Astrocyte (in vitro differentiated cells and primary cell): ENCODE results near the gene ELAPOR2. TPM values are rescaled to one million over a fixed set of nuclear protein-coding genes. Genes with fewer than 3 reads are reported as not detected.
A peak's percentile ranks its signal among the peaks of the same experiment; 100 is the strongest.

Experiments
- DNase-seq: peaks from one replicate; pipeline ENCODE4 v3.0.0-alpha.2; 2010; ENCODE audit warnings: low read depth
- FAIRE-seq: peaks from 2 replicates; lab custom pipeline; 2011; peaks lifted over from hg19 to GRCh38; lab: Jason Lieb, UNC
- H2AFZ ChIP-seq: 2 replicates; pipeline ENCODE4 v1.6.0; 2012; ENCODE audit warnings: low read depth, low read length, inconsistent platforms
- H3K27ac ChIP-seq: 2 replicates; pipeline ENCODE4 v1.5.1; 2011; ENCODE audit warnings: low read depth, low read length, inconsistent platforms
- H3K27me3 ChIP-seq: 2 replicates; pipeline ENCODE4 v1.6.0; 2011; ENCODE audit warnings: low read length, inconsistent platforms; ENCODE audit not compliant: insufficient read depth
- H3K36me3 ChIP-seq: 2 replicates; pipeline ENCODE4 v1.5.1; 2011; ENCODE audit warnings: low read length, inconsistent platforms; ENCODE audit not compliant: insufficient read depth
- H3K4me1 ChIP-seq: 2 replicates; pipeline ENCODE4 v1.5.1; 2011; ENCODE audit warnings: low read length, inconsistent platforms; ENCODE audit not compliant: insufficient read depth
- H3K4me2 ChIP-seq: 2 replicates; pipeline ENCODE4 v1.6.0; 2012; ENCODE audit warnings: low read length, inconsistent platforms
- H3K4me3 ChIP-seq: 2 replicates; pipeline ENCODE4 v1.5.1; 2011; ENCODE audit warnings: low read depth, mild to moderate bottlenecking, low read length, inconsistent platforms; ENCODE audit not compliant: insufficient read depth
- H3K79me2 ChIP-seq: 2 replicates; pipeline ENCODE4 v1.6.0; 2012; ENCODE audit warnings: mild to moderate bottlenecking, low read length, inconsistent platforms; ENCODE audit not compliant: insufficient read depth
- H3K9ac ChIP-seq: 2 replicates; pipeline ENCODE4 v1.6.0; 2012; ENCODE audit warnings: mild to moderate bottlenecking, low read length, inconsistent platforms
- H3K9me3 ChIP-seq: 2 replicates; pipeline ENCODE4 v1.5.1; 2012; ENCODE audit warnings: low read depth, mild to moderate bottlenecking, low read length, inconsistent platforms; ENCODE audit not compliant: insufficient read depth
- H4K20me1 ChIP-seq: 2 replicates; pipeline ENCODE4 v1.6.0; 2012; ENCODE audit warnings: low read length, inconsistent platforms; ENCODE audit not compliant: insufficient read depth
- H3K27ac Mint-ChIP-seq: one replicate; pipeline ENCODE4 v1.8.0; 2021; ENCODE audit warnings: mild to moderate bottlenecking, mixed read lengths; ENCODE audit not compliant: unreplicated experiment
- H3K27me3 Mint-ChIP-seq: one replicate; pipeline ENCODE4 v1.8.0; 2021; ENCODE audit warnings: low read depth, mixed read lengths; ENCODE audit not compliant: unreplicated experiment
- H3K36me3 Mint-ChIP-seq: one replicate; pipeline ENCODE4 v1.8.0; 2021; ENCODE audit warnings: low read depth, mixed read lengths; ENCODE audit not compliant: unreplicated experiment
- H3K4me1 Mint-ChIP-seq: one replicate; pipeline ENCODE4 v1.8.0; 2021; ENCODE audit warnings: low read depth, mixed read lengths; ENCODE audit not compliant: unreplicated experiment
- H3K4me3 Mint-ChIP-seq: one replicate; pipeline ENCODE4 v1.8.0; 2021; ENCODE audit warnings: mild to moderate bottlenecking, moderate library complexity, mixed read lengths; ENCODE audit not compliant: unreplicated experiment
- H3K9me3 Mint-ChIP-seq: one replicate; pipeline ENCODE4 v1.8.0; 2021; ENCODE audit warnings: mild to moderate bottlenecking, mixed read lengths; ENCODE audit not compliant: unreplicated experiment
- CTCF ChIP-seq: IDR thresholded peaks from 2 replicates; pipeline ENCODE4 v1.5.1; 2011; ENCODE audit warnings: low read depth, mild to moderate bottlenecking, inconsistent platforms, low read length, moderate library complexity; ENCODE audit not compliant: insufficient read depth
- EZH2 ChIP-seq: IDR thresholded peaks from 2 replicates; pipeline ENCODE4 v1.6.1; 2012; ENCODE audit warnings: mild to moderate bottlenecking, low read length, inconsistent platforms; ENCODE audit not compliant: insufficient read depth
- total RNA-seq: library from RNA; stranded (reverse); gene quantifications from 2 replicates; pipeline ENCODE4 v1.2.1, GENCODE V29; 2021

The ELAPOR2 gene
- total RNA-seq, 1 donor from 2014 or later: 23.9 TPM

GRCh38 chr7:87038993-87039690, 20.3 kb downstream of the ELAPOR2 start:
- Histone ChIP-seq H3K4me2 (peak overlapping the region; percentile 54), H3K27me3 (no peaks in the 10 kb centered on the region), H3K79me2 (no peaks in the 10 kb centered on the region), H3K4me1 (no peaks in the 10 kb centered on the region), H4K20me1 (no peaks in the 10 kb centered on the region), H3K36me3 (no peaks in the 10 kb centered on the region), H3K9me3 (no peaks in the 10 kb centered on the region), H3K9ac (peak overlapping the region; percentile 35), H3K27ac (no peak overlapping the region), H2AFZ (no peak overlapping the region), H3K4me3 (peak overlapping the region; percentile 37)
- Mint-ChIP-seq H3K27me3 (no peaks in the 10 kb centered on the region), H3K36me3 (no peaks in the 10 kb centered on the region), H3K27ac (peak overlapping the region; percentile 41), H3K4me3 (peak overlapping the region; percentile 87), H3K9me3 (no peaks in the 10 kb centered on the region), H3K4me1 (peaks cover 6% of the 10 kb centered on the region)
- DNase-seq (no peak), FAIRE-seq (no peak)
- no peak for TF ChIP-seq EZH2
- no peak for TF ChIP-seq CTCF

- H3K27me3 ChIP-seq: no peaks in the 10 kb centered on the region
- DNase-seq: no peak
- H3K36me3 ChIP-seq: no peaks in the 10 kb centered on the region
- no peak overlapping the region for H3K27ac ChIP-seq
- H3K4me3 ChIP-seq: no peak overlapping the region
- no peak overlapping the region for H2AFZ ChIP-seq
- H3K27ac Mint-ChIP-seq: no peak overlapping the region
- no peak overlapping the region for H3K4me3 Mint-ChIP-seq
- H3K79me2 ChIP-seq: no peaks in the 10 kb centered on the region
- no peaks in the 10 kb centered on the region for H3K9me3 ChIP-seq
- no peaks in the 10 kb centered on the region for H3K4me1 ChIP-seq
- H3K36me3 Mint-ChIP-seq: no peaks in the 10 kb centered on the region
- no peak overlapping the region for H3K4me2 ChIP-seq
- H3K4me1 Mint-ChIP-seq: peaks cover 9% of the 10 kb centered on the region
- TF ChIP-seq CTCF: no peak
- no peak for TF ChIP-seq EZH2
- H4K20me1 ChIP-seq: no peaks in the 10 kb centered on the region
- no peak overlapping the region for H3K9ac ChIP-seq
- no peaks in the 10 kb centered on the region for H3K27me3 Mint-ChIP-seq
- H3K9me3 Mint-ChIP-seq: no peaks in the 10 kb centered on the region
- FAIRE-seq: no peak
Measured at GRCh38 chr7:87036985-87037384, 22.5 kb downstream of the ELAPOR2 start.

DNA sequence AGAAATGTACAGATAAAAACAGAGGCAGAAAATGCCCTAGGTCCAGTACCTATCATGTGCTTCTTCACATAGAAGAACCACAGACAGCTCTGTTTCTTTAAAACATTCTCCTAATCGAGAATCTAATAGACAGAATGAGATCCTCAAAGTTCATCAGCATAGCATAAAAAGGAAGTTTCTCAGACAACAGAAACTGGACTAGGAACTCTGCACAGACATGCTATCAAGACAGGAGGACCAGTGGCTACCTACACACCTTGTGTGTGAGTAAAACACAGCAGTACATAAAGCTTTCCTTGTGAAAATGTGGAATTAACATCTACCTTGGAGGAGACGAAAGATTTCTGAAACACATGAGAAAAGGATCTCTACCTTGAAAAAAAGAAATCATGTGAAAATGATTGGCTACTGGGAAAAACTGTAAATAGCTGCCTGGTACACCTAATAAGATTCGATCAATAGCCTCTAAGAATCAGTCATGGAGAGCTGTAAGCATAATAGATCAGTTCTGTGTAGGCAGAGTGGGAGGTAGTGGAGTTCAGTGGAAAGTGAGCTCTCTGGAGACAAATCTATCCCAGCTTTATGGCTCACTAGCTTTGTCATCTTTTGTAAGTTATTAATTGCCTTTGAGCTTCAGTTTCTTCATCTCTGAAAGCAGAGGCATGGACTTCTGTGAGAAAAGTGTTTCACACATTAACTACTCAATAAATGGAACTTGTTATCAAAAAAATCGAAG, 26.7 kb downstream of the ELAPOR2 start:
- no peak overlapping the region for H3K4me3 ChIP-seq
- TF ChIP-seq EZH2 (no peak), CTCF (no peak)
- no peak overlapping the region for H3K4me2 ChIP-seq
- H3K27ac Mint-ChIP-seq: no peak overlapping the region
- H3K27me3 ChIP-seq: no peaks in the 10 kb centered on the region
- H3K36me3 ChIP-seq: no peaks in the 10 kb centered on the region
- H3K9ac ChIP-seq: no peak overlapping the region
- no peak for DNase-seq
- no peaks in the 10 kb centered on the region for H3K9me3 Mint-ChIP-seq
- H3K27me3 Mint-ChIP-seq: no peaks in the 10 kb centered on the region
- peaks cover 8% of the 10 kb centered on the region for H3K4me1 Mint-ChIP-seq
- no peak overlapping the region for H2AFZ ChIP-seq
- no peak overlapping the region for H3K27ac ChIP-seq
- no peak for FAIRE-seq
- H4K20me1 ChIP-seq: no peaks in the 10 kb centered on the region
- no peaks in the 10 kb centered on the region for H3K4me1 ChIP-seq
- H3K9me3 ChIP-seq: no peaks in the 10 kb centered on the region
- no peaks in the 10 kb centered on the region for H3K36me3 Mint-ChIP-seq
- no peaks in the 10 kb centered on the region for H3K79me2 ChIP-seq
- no peak overlapping the region for H3K4me3 Mint-ChIP-seq
